ENCODE data around the gene KRCC1.
"Not testable (repeated sequence)": the region's sequence is repeated elsewhere in the genome, so short reads cannot be mapped to it uniquely, and the experiment has no call there.

Gene KRCC1

DNA sequence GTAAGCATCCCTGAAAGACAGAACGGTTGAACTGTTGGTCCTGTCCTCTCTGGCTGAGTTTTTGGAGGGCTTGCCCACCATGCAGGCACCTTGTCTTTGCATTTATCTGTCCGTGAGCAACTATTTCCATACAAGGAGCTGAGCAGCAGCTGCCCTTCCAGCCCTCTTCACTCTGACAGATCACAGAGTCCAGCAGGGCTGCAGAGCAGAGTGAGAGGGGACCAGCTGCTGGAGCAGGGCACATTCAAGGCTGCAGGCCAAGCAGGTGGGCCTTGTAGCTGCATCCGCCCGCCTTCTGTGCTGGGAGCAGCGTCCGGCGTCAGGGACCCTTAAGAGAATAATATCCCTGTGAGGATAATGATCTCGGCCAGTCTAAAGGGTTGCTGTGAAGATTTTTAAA is 21.5 kb upstream of the KRCC1 start:
- DNase-seq (ENCODE audit: low read depth in 2 of 2, low spot score in 1 of 2): no peak

DNA sequence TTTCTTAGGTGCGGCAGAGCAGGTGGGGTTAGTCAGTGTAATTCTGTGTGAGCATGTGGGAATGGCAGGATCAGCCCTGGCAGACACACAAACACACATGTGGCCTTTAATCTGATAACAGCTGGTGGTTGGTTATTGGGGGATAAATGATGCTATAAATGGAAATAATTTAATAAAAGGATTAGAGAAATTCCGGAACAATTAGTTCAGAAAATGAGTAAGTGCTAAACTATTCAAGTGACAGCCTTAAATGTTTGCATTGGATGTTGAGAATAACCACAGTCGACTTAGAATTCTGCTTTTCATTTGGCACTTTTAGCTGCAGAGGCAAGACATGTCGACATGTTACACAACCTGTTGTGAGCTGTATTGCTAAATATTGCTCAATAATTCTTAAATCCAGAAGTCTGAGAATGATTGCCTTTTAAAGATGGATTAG is 19.3 kb upstream of the KRCC1 start:
- no peak for DNase-seq (ENCODE audit: low read depth in 2 of 2, low spot score in 1 of 2)

DNA sequence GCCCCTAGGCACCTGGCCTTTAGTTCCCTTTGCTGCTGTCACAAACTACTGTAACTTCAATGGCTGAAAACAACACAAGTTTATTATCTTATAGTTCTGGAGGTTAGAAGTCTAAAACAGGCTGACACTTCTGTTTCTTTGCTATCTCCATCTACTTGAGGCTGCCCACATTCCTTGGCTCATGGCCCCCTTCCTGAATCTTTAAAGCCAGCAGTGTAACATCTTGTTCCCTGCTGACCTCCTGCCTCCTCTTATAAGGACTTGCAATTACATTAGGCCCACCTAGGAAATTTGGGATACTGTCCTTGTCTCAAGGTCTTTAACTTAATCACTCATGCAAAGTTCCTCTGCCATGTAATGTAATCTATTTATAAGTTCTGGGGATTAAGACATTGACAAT is 18.6 kb upstream of the KRCC1 start:
- no peak for DNase-seq (ENCODE audit: low read depth in 2 of 2, low spot score in 1 of 2)

- no peak for DNase-seq (ENCODE audit: low read depth in 2 of 2, low spot score in 1 of 2)
Observed at GRCh38 chr2:88071365-88071764, 15.8 kb upstream of the KRCC1 start.

- no peak for DNase-seq (ENCODE audit: low read depth in 2 of 2, low spot score in 1 of 2)
Observed at GRCh38 chr2:88070055-88070454, 14.5 kb upstream of the KRCC1 start.

- no peak for DNase-seq (ENCODE audit: low read depth in 2 of 2, low spot score in 1 of 2)
Observed at GRCh38 chr2:88069117-88069516, 13.5 kb upstream of the KRCC1 start.

- DNase-seq (ENCODE audit: low read depth in 2 of 2, low spot score in 1 of 2): no peak
Observed at GRCh38 chr2:88068044-88068443, 12.5 kb upstream of the KRCC1 start.

DNA sequence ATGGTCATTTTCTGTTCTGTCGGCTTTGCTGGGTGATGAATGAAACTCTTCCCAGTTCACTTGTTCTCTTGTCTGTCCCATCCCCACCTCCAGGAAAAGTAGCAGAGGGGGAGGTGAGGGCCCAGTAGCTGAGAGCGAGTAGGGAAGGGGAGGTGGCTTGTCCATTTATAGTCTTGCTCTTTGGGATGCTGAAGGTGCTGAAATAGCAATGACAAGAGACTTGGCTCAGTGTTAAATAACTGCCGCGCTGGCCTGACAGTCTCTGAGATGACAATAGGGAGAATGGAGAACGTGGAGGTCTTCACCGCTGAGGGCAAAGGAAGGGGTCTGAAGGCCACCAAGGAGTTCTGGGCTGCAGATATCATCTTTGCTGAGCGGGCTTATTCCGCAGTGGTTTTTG is 12.0 kb upstream of the KRCC1 start, which contains the start of gene SMYD1:
SMYD1 (plus strand) TSS at position 228 of the 400 bp plus-strand sequence; CDS start at position 268, 40 bp downstream.
- no peak for DNase-seq (ENCODE audit: low read depth in 2 of 2, low spot score in 1 of 2)

DNA sequence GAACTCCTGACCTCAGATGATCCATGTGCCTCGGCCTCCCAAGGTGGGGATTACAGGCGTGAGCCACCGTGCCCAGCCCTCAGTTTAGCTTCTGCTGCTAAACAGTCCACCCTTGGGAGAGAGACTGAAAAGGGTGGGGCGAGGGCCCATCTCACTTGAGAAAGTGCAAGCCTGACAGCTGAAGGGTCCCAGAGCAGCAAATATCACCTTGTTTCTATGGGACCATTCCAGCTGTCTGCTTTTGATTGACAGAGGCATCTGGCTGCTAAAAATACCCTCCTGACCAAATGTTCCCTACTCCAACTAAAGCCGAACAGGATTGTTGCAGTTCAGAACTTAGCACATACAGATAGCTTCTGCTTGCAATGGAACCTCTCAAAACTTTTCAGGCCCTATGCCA is 11.6 kb upstream of the KRCC1 start:
- no peak for DNase-seq (ENCODE audit: low read depth in 2 of 2, low spot score in 1 of 2)

DNA sequence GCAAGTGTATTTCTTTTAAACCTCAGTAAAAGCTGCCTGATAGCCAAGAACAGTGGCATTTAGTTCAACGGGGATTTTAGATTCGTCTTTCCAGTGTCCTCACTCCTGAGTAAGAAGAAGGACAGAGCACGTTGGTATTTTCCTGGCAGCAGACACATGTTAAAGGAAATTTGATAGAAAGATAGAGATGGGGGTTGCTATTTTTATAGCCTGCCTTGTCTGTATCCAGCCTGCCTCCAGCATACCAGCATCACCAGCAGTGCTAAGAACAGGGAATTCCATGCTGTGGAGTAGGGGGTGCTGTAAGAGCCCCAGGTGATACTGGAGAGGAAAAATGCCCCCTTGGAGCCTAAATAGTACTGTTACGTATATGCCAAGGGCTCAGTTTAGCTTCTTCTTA is 11.0 kb upstream of the KRCC1 start:
- no peak for DNase-seq (ENCODE audit: low read depth in 2 of 2, low spot score in 1 of 2)

DNA sequence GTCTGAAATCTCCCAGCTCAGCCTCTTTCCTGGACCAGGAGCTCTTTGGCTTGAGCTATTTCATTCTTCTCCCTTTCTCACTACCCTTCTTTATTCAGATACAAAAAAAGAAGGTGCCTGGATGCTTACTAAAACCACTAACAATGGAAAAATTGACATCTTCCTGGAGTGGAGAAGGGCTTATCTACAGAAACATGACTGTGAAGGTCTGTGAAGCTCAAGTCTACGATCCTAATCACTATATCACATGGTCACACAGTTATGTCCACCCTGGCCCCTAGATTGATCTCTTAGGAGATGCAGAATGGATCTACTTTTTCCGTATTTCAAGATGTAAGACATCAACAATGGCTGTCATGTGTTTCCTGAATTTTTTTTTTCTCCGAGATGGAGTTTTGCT is 5.7 kb upstream of the KRCC1 start:
- no peak for DNase-seq (ENCODE audit: low read depth in 2 of 2, low spot score in 1 of 2)

GRCh38 chr2:88060907-88061275 is 5.3 kb upstream of the KRCC1 start:
- DNase-seq (ENCODE audit: low read depth in 2 of 2, low spot score in 1 of 2): no peak

- no peak for DNase-seq (ENCODE audit: low read depth in 2 of 2, low spot score in 1 of 2)
Observed at GRCh38 chr2:88059979-88060906, 4.7 kb upstream of the KRCC1 start.

DNA sequence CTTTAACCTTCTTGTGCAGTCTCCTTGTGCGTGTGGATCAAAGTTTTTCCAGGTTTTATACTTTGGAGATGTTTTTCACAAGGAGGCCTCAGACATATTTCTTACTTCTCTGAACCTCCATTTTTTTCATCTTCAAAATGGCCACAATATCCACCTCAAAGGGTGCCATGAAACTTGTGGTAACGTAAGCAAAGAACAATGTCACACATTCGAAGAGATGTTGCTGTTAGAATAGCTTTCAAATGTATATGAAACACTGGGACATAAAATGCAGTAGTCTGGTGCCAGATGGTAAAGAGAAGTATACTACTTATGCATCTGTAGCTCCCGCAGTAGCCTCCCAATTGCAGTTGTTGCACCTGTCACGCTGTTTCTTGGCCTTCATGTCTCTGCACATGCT is 2.6 kb upstream of the KRCC1 start:
- DNase-seq (ENCODE audit: low read depth in 2 of 2, low spot score in 1 of 2): no peak

DNA sequence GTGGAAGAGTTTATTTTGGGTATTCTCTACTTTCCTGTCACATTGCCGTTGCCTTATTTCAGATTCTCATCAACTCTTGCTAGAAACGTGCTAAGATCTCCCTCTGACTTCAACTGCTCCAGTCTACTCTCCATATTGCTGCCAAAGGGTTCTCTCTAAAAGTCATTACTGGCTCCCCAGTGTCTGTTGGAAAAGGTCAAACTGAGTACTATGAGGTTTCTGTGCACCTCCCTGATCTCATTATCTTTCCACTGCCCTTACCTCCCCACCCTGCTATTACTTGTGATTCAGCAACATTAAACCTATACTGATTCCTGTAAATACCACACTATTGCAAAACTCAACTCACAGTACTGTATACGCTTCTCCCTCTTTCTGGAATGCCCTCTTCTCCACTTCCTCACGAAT is 1.9 kb upstream of the KRCC1 start:
- no peak for DNase-seq (ENCODE audit: low read depth in 2 of 2, low spot score in 1 of 2)

DNA sequence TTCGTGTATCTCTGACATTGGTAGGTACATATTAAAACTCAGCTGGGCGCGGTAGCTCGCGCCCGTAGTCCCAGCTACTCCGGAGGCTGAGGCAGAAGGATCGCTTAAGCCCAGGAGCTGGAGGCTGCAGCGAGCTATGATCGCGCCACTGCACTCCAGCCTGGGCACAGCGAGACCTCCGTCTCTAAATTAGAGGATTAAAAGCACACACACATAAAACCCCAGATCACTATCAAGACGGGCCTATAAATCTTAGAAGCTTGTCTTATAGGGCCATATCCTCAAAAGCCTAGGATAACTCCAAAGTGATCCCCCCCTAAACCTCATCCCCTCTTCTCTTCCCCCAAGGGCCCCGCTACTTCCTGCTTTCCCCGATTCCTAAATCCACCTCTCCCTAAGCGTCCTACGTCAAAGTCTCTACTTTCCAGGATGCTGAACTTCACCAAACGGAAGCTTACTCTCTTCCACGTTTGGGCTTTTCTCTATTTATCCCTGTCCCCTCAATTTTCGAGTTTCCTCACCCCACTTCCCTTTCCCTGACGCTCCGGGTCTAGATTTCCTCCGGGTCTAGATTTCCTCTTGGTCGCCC is 707 bp downstream of the KRCC1 start:
- DNase-seq (ENCODE audit: low read depth in 2 of 2, low spot score in 1 of 2): no peak

- DNase-seq (ENCODE audit: low read depth in 2 of 2, low spot score in 1 of 2): no peak
Observed at GRCh38 chr2:88053934-88054781, 1.4 kb downstream of the KRCC1 start.

GRCh38 chr2:88053296-88053695 is 2.3 kb downstream of the KRCC1 start:
- DNase-seq (ENCODE audit: low read depth in 2 of 2, low spot score in 1 of 2): no peak

GRCh38 chr2:88051792-88052191 is 3.8 kb downstream of the KRCC1 start:
- DNase-seq (ENCODE audit: low read depth in 2 of 2, low spot score in 1 of 2): no peak

DNA sequence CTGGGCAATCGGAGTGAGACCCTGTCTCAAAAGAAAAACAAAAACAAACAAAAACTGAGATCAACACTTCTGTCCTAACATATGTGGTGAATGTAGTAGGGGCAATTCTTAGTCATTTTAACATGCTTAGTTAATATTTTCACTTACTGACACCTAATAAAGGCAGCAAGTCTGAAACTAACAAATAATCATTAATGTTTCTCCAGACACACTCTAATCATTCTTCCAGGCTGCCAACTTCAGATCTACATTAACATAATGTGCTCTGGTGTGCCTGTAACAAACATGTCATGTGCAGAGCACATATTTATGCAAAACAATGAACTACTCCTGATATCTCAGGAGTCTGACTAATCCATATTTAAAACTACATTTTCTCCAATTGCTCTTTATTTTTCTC is 6.0 kb downstream of the KRCC1 start:
- no peak for DNase-seq (ENCODE audit: low read depth in 2 of 2, low spot score in 1 of 2)

GRCh38 chr2:88048541-88048940 is 7.0 kb downstream of the KRCC1 start:
- DNase-seq (ENCODE audit: low read depth in 2 of 2, low spot score in 1 of 2): no peak

DNA sequence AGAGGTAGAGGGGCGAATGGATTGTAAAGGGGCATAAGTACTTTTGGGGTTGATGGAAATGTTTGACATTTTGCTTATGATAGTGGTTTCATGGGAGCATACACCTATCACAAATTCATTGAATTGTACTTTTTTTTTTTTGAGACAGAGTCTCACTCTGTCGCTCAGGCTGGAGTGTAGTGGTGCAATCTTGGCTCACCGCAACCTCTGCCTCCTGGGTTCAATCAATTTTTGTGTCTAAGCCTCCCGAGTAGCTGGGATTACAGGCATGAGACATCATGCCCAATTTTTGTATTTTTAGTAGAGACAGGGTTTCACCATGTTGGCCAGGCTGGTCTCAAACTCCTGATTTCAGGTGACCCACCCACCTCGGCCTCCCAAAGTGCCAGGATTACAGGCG is 10.0 kb downstream of the KRCC1 start:
- not testable (repeated sequence) for DNase-seq (ENCODE audit: low read depth in 2 of 2, low spot score in 1 of 2)
